Smooth muscle cell (in vitro differentiated cells): ENCODE data around the gene KCNN3. TPM values are rescaled to one million over a fixed set of nuclear protein-coding genes. Genes with fewer than 3 reads are reported as not detected.
"Not testable (repeated sequence)": the region's sequence is repeated elsewhere in the genome, so short reads cannot be mapped to it uniquely, and the experiment has no call there.

Experiments
- DNase-seq: peaks from one replicate; lab custom pipeline; 2025; ENCODE audit not compliant: unreplicated experiment; lab: John Stamatoyannopoulos, UW
- H2AFZ ChIP-seq: fragments of 200-600 bp; sonication (generic); 2 replicates; pipeline ENCODE4 v1.6.0; 2016; ENCODE audit warnings: antibody characterized with exemption, low read depth, mild to moderate bottlenecking
- H3F3A ChIP-seq: fragments of 200-600 bp; sonication (generic); 2 replicates; pipeline ENCODE4 v1.6.0; 2017; ENCODE audit warnings: antibody characterized with exemption, low read depth
- H3K27ac ChIP-seq: fragments of 200-600 bp; sonication (generic); 2 replicates; pipeline ENCODE4 v1.5.1; 2016; ENCODE audit warnings: low read depth, mild to moderate bottlenecking
- H3K27me3 ChIP-seq: fragments of 200-600 bp; sonication (generic); 2 replicates; pipeline ENCODE4 v1.6.1; 2016; ENCODE audit warnings: low read depth, mild to moderate bottlenecking
- H3K36me3 ChIP-seq: fragments of 200-600 bp; sonication (generic); 2 replicates; pipeline ENCODE4 v1.5.1; 2016; ENCODE audit warnings: low read depth
- H3K4me1 ChIP-seq: fragments of 200-600 bp; sonication (generic); 2 replicates; pipeline ENCODE4 v1.5.1; 2016; ENCODE audit warnings: low read depth
- H3K4me2 ChIP-seq: fragments of 200-600 bp; sonication (generic); 2 replicates; pipeline ENCODE4 v1.6.0; 2016; ENCODE audit warnings: mild to moderate bottlenecking
- H3K4me3 ChIP-seq: fragments of 200-600 bp; sonication (generic); 2 replicates; pipeline ENCODE4 v1.5.1; 2016; ENCODE audit warnings: mild to moderate bottlenecking
- H3K79me2 ChIP-seq: fragments of 200-600 bp; sonication (generic); 2 replicates; pipeline ENCODE4 v1.6.0; 2016; ENCODE audit warnings: low read depth, mild to moderate bottlenecking
- H3K9ac ChIP-seq: fragments of 200-600 bp; sonication (generic); 2 replicates; pipeline ENCODE4 v1.6.0; 2016; ENCODE audit warnings: low read depth
- H3K9me3 ChIP-seq: fragments of 200-600 bp; sonication (generic); replicated peaks from 2 replicates; pipeline ENCODE4 v1.5.1; 2016; ENCODE audit warnings: low read depth
- H4K20me1 ChIP-seq: fragments of 200-600 bp; sonication (generic); 2 replicates; pipeline ENCODE4 v1.6.0; 2016; ENCODE audit warnings: low read depth
- CTCF ChIP-seq: fragments of 200-600 bp; sonication (generic); IDR thresholded peaks from 2 replicates; pipeline ENCODE4 v1.5.1; 2017; ENCODE audit warnings: borderline replicate concordance, mild to moderate bottlenecking, antibody characterized with exemption; ENCODE audit not compliant: insufficient read depth, poor library complexity, severe bottlenecking
- WGBS: methylation state at CpG from one replicate; pipeline ENCODE4 v1.1.7; 2016; ENCODE audit warnings: low lambda C conversion rate; 5-methylcytosine and 5-hydroxymethylcytosine counted together
- polyA plus RNA-seq: library from polyadenylated mRNA; unstranded; fragments of >200 nt; fragmentation: Nextera tagmentation; extraction: Ambion mirVana; gene quantifications from 2 replicates; pipeline ENCODE4 v1.2.1, GENCODE V29; 2016
- total RNA-seq: library from RNA; depleted of rRNA; stranded (reverse); fragments of >200 nt; gene quantifications from 2 replicates; pipeline ENCODE4 v1.2.3, GENCODE V29; 2014

KCNN3 gene
- total and polyA plus RNA-seq, 2 experiments from 2014 or later = 0.18 to 0.77 TPM

- Histone ChIP-seq H3K4me1 (no peaks in the 10 kb centered on the region), H2AFZ (no peak overlapping the region), H3K4me3 (no peak overlapping the region), H3F3A (no peaks in the 10 kb centered on the region), H3K27me3 (no peaks in the 10 kb centered on the region), H3K4me2 (no peak overlapping the region), H4K20me1 (no peaks in the 10 kb centered on the region), H3K36me3 (no peaks in the 10 kb centered on the region), H3K27ac (no peak overlapping the region), H3K79me2 (no peaks in the 10 kb centered on the region), H3K9me3 (peaks cover 3% of the 10 kb centered on the region), H3K9ac (no peak overlapping the region)
- TF ChIP-seq CTCF = no peak
- WGBS = 91% methylated on average over 8 of the region's 8 CpGs
- no peak for DNase-seq
Observed at GRCh38 chr1:154911691-154912550, 41.8 kb upstream of the KCNN3 start.

- Histone ChIP-seq H3K79me2 (no peaks in the 10 kb centered on the region), H3F3A (no peaks in the 10 kb centered on the region), H3K36me3 (no peaks in the 10 kb centered on the region), H3K4me2 (no peak overlapping the region), H3K27ac (no peak overlapping the region), H3K9ac (no peak overlapping the region), H3K9me3 (peaks cover 3% of the 10 kb centered on the region), H3K4me3 (no peak overlapping the region), H4K20me1 (no peaks in the 10 kb centered on the region), H3K4me1 (no peaks in the 10 kb centered on the region), H2AFZ (no peak overlapping the region), H3K27me3 (no peaks in the 10 kb centered on the region)
- DNase-seq = no peak
- no peak for TF ChIP-seq CTCF
- 83% methylated on average over 5 of the region's 5 CpGs for WGBS
Observed at GRCh38 chr1:154910851-154911250, 40.8 kb upstream of the KCNN3 start.

GRCh38 chr1:154908937-154909336 lies 38.9 kb upstream of the KCNN3 start:
- Histone ChIP-seq H3K4me2 (no peak overlapping the region), H3K79me2 (no peaks in the 10 kb centered on the region), H3K4me1 (no peaks in the 10 kb centered on the region), H3F3A (no peaks in the 10 kb centered on the region), H3K27me3 (no peaks in the 10 kb centered on the region), H3K9ac (no peak overlapping the region), H3K27ac (no peak overlapping the region), H2AFZ (no peak overlapping the region), H4K20me1 (no peaks in the 10 kb centered on the region), H3K4me3 (no peak overlapping the region), H3K36me3 (no peaks in the 10 kb centered on the region), H3K9me3 (peaks cover 3% of the 10 kb centered on the region)
- TF ChIP-seq CTCF = no peak
- DNase-seq = no peak
- WGBS = 92% methylated on average over 5 of the region's 5 CpGs

GRCh38 chr1:154908129-154908528 lies 38.0 kb upstream of the KCNN3 start:
- not testable (repeated sequence) for H3K4me3 ChIP-seq, H3K9me3 ChIP-seq, H3F3A ChIP-seq, H3K27me3 ChIP-seq, H3K27ac ChIP-seq, H3K4me2 ChIP-seq, H4K20me1 ChIP-seq, H3K79me2 ChIP-seq, H2AFZ ChIP-seq, H3K9ac ChIP-seq, DNase-seq, H3K4me1 ChIP-seq, H3K36me3 ChIP-seq
- 79% methylated on average over 3 of the region's 3 CpGs for WGBS
